Transverse colon (tissue), 4 donors: ENCODE results near the gene CSF3R.

ENCODE experiments used
- CTCF ChIP-seq, 5 experiments: fragments of 200-600 bp in 3 of 5; fragments of 450-650 bp in 2 of 5; sonication (generic) in 3 of 5; IDR thresholded peaks; 1 replicate in 2 of 5; 2 replicates in 3 of 5; pipeline ENCODE4 v1.5.1; 2016 to 2017; ENCODE audit warnings: antibody characterized with exemption in 5 of 5, inconsistent platforms in 3 of 5, mild to moderate bottlenecking in 2 of 5, moderate library complexity in 1 of 5
- POLR2AphosphoS5 ChIP-seq, 3 donors: sonication (generic); formaldehyde crosslinking; IDR thresholded peaks; one replicate each; pipeline ENCODE4 v1.6.1; 2016; ENCODE audit warnings: antibody characterized with exemption in 3 of 3

- no peak for TF ChIP-seq POLR2AphosphoS5 (IDR thresholded peaks at IDR 0.05)
- no peak for TF ChIP-seq CTCF (IDR thresholded peaks at IDR 0.05)
Measured at GRCh38 chr1:36448530-36449056, 34.1 kb downstream of the CSF3R start.
